ENCODE measurements around the gene GNAZ. TPM values are rescaled to one million over a fixed set of nuclear protein-coding genes. Genes with fewer than 3 reads are reported as not detected.

GNAZ gene
- total and polyA plus RNA-seq, 2 experiments from 2014 or later = 0.24 to 0.65 TPM

DNA sequence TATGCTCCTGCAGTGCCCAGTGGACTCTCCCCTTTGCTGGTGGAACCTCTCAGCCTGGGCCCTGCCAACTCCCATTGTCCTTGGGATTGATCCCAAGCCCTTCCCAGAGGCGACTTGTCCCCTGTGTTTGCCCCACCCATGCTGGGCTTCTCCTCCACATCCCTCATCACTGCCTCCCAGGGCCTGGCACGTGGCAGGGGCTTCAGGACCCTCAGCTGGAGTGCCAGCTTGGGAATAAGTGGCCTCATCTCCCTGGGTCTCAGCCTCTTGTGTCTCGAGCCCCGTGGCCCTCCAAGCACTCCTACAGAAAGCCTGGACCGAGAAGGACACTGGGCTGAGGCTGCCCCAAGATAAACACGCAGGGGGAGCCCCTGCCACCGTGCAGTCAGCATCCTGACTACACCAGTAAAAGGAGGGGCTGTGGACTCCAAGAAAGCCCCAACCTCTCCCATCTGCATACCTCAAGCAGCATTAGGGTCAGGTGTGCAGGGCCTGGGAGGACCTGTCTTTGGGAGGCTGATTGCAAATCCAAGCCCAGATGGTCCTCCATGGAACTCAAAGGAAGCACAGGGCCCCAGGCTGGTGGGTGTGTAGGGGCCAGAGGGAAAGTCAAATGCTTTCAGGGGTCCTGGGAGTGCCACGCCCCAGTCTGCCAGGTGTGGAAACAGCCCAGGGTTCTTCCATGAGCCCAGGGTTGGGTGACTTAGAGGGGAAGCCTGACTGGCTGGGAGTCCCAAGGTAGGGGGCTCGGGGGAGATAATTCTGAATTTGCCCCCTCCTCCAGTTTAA is 9.5 kb upstream of the GNAZ start:
- Histone ChIP-seq H3K79me2 (ENCODE audit: insufficient read depth) (no peaks in the 10 kb centered on the region), H3K27me3 (replicated peaks; ENCODE audit: insufficient read depth) (0 out of 2 replicates have a peak, but pooled peaks cover 6% of the 10 kb centered on the region), H4K20me1 (ENCODE audit: insufficient read depth) (no peaks in the 10 kb centered on the region), H3K9me3 (ENCODE audit: low read depth) (no peaks in the 10 kb centered on the region), H3K27ac (no peak overlapping the region), H3K4me2 (ENCODE audit: unreplicated experiment) (no peak overlapping the region), H3K4me3 (no peak overlapping the region), H3K9ac (no peak overlapping the region), H3F3A (ENCODE audit: insufficient read depth) (no peaks in the 10 kb centered on the region), H3K9me2 (ENCODE audit: insufficient read depth) (no peaks in the 10 kb centered on the region), H2AFZ (no peak overlapping the region), H3K36me3 (ENCODE audit: low read depth) (no peaks in the 10 kb centered on the region), H3K4me1 (ENCODE audit: insufficient read depth) (no peaks in the 10 kb centered on the region)
- DNase-seq = no peak
- TF ChIP-seq EZH2phosphoT487 (IDR thresholded peaks at IDR 0.05; ENCODE audit: insufficient read depth, low read depth) (no peak), EZH2 (IDR thresholded peaks at IDR 0.05; ENCODE audit: insufficient read depth, poor library complexity, severe bottlenecking) (no peak)
- WGBS, 2 experiments (ENCODE audit: low coverage in 1 of 2, low lambda C conversion rate in 2 of 2, missing lambda C conversion rate in 2 of 2) = 20 to 26% methylated on average over 9 of the region's 9 CpGs
- in situ Hi-C loops (cut with MboI) = no loop called here

DNA sequence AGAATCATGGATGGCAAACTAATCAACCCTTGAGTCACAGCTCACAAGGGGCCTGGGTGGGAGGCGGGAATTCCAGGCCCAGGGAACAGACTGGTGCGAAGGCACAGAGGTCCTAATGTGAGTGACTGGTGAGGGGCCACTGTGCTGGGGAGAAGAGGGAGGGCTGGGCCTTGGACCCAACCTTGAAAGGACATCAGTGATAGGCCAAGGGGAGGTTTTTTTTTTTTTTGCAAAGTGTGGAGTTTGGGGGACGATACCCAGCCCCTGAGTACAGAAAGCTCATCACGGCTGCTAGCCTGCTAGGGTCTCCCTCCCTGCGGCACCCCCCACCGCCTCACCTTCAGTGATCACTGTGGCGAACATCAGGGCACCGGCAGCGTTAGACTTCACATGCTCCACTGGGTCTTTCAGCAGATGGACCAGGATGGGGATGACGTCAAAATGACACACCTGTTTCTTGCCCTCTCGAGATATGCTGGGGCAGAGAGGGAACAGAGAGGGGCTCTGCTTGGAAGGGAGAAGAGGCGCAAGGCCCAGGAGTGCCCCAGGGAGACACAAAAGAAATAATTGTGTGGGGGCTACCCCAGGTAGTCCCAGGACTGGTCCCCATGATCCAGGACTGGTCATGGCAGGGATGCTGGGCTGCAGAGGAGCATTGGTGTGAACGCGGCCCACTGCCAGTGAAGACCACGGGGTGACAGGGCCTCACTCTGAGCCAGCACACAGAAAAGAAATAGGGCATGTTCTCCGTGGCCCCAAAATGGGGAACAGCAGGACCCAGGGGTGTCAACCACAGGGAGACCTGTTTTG is 8.6 kb upstream of the GNAZ start:
- TF ChIP-seq EZH2phosphoT487 (IDR thresholded peaks at IDR 0.05; ENCODE audit: insufficient read depth, low read depth) (no peak), EZH2 (IDR thresholded peaks at IDR 0.05; ENCODE audit: insufficient read depth, poor library complexity, severe bottlenecking) (no peak)

DNA sequence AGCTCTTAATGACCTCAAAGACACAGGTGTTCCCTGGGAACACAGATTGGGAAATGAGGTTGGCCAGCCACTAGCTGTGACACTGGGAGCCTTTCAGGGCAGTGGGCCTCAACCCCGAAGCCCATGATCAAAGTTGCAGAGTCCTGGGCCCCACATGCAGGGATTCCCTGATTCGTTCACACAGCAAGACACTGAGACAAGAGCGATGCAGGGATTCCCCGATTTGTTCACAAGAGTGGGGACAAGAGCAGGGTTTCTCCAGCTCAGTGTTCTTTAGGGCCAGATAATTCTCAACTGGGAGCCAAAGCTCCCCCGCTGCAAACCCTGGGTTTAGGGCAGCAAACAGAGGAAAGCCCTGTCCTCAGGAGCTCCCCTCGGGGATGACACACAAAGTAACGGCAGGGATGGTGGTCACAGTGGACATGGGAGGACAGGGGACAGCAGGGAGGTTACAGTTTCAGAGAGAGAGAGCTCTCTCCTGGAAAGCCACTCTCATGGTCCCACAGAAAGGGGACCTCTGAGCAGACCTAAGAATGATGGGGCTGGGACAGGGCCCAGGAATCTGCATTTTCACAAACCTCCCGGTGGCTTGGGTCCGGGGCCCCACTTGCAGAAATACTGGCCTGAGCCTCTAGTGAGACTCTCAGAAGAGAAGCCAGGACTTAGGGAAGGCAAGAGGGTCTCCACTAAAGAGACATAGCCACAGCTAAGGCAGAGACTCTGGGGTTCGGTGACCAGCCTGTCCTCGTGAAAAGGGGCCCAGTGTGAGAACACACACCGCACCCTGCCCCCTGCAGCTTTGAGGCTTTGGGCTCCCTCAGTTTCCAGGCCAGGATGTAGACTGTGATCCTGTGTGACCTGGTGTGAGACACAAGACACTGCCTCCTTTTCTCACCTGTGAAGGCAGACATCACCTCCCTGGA is 7.4 kb upstream of the GNAZ start:
- no peak overlapping the region for H3K4me3 ChIP-seq
- no peak overlapping the region for H3K27ac ChIP-seq
- H3F3A ChIP-seq (ENCODE audit: insufficient read depth) = no peaks in the 10 kb centered on the region
- H3K9me3 ChIP-seq (ENCODE audit: low read depth) = no peaks in the 10 kb centered on the region
- TF ChIP-seq EZH2phosphoT487 (IDR thresholded peaks at IDR 0.05; ENCODE audit: insufficient read depth, low read depth) (no peak), EZH2 (IDR thresholded peaks at IDR 0.05; ENCODE audit: insufficient read depth, poor library complexity, severe bottlenecking) (no peak)
- in situ Hi-C loops (cut with MboI) = no loop called here
- no peaks in the 10 kb centered on the region for H3K9me2 ChIP-seq (ENCODE audit: insufficient read depth)
- no peaks in the 10 kb centered on the region for H3K79me2 ChIP-seq (ENCODE audit: insufficient read depth)
- H3K27me3 ChIP-seq (replicated peaks; ENCODE audit: insufficient read depth) = 0 out of 2 replicates have a peak, but pooled peaks cover 6% of the 10 kb centered on the region
- no peak overlapping the region for H3K4me2 ChIP-seq (ENCODE audit: unreplicated experiment)
- WGBS, 2 experiments (ENCODE audit: low coverage in 1 of 2, low lambda C conversion rate in 2 of 2, missing lambda C conversion rate in 2 of 2) = 48 to 56% methylated on average over 11 to 12 of the region's 12 CpGs
- H3K36me3 ChIP-seq (ENCODE audit: low read depth) = no peaks in the 10 kb centered on the region
- no peak overlapping the region for H3K9ac ChIP-seq
- no peak overlapping the region for H2AFZ ChIP-seq
- H3K4me1 ChIP-seq (ENCODE audit: insufficient read depth) = no peaks in the 10 kb centered on the region
- H4K20me1 ChIP-seq (ENCODE audit: insufficient read depth) = no peaks in the 10 kb centered on the region
- DNase-seq = no peak

More for the DNA sequence above, 8.6 kb upstream of the GNAZ start:
- Histone ChIP-seq H4K20me1 (ENCODE audit: insufficient read depth) (no peaks in the 10 kb centered on the region), H3K36me3 (ENCODE audit: low read depth) (no peaks in the 10 kb centered on the region), H3K79me2 (ENCODE audit: insufficient read depth) (no peaks in the 10 kb centered on the region), H3K4me1 (ENCODE audit: insufficient read depth) (no peaks in the 10 kb centered on the region), H3K9ac (no peak overlapping the region), H3F3A (ENCODE audit: insufficient read depth) (no peaks in the 10 kb centered on the region), H3K4me2 (ENCODE audit: unreplicated experiment) (no peak overlapping the region), H3K4me3 (no peak overlapping the region), H3K27me3 (replicated peaks; ENCODE audit: insufficient read depth) (0 out of 2 replicates have a peak, but pooled peaks cover 6% of the 10 kb centered on the region), H3K9me2 (ENCODE audit: insufficient read depth) (no peaks in the 10 kb centered on the region), H3K9me3 (ENCODE audit: low read depth) (no peaks in the 10 kb centered on the region), H3K27ac (no peak overlapping the region), H2AFZ (no peak overlapping the region)
- in situ Hi-C loops (cut with MboI) = no loop called here
- DNase-seq = no peak
- 53 to 56% methylated on average over 16 of the region's 16 CpGs for WGBS, 2 experiments (ENCODE audit: low coverage in 1 of 2, low lambda C conversion rate in 2 of 2, missing lambda C conversion rate in 2 of 2)
